Suprapubic skin (tissue), 4 donors: Measurements from ENCODE around the gene ARID4B. TPM values are rescaled to one million over a fixed set of nuclear protein-coding genes. Genes with fewer than 3 reads are reported as not detected.

Experiments used
- DNase-seq, 2 donors: peaks; one replicate each; pipeline ENCODE4 v3.0.0-alpha.2; 2019; ENCODE audit warnings: low spot score in 2 of 2
- H3K27ac ChIP-seq: fragments of 200-600 bp; sonication (generic); one replicate; pipeline ENCODE4 v1.5.1; 2019
- H3K27me3 ChIP-seq: fragments of 200-600 bp; sonication (generic); one replicate; pipeline ENCODE4 v1.5.1; 2019
- H3K36me3 ChIP-seq: fragments of 200-600 bp; sonication (generic); one replicate; pipeline ENCODE4 v1.5.1; 2019
- H3K4me1 ChIP-seq: fragments of 200-600 bp; sonication (generic); one replicate; pipeline ENCODE4 v1.5.1; 2019
- H3K4me3 ChIP-seq: fragments of 200-600 bp; sonication (generic); one replicate; pipeline ENCODE4 v1.5.1; 2019; ENCODE audit warnings: mild to moderate bottlenecking
- H3K9me3 ChIP-seq: fragments of 200-600 bp; sonication (generic); one replicate; pipeline ENCODE4 v1.5.1; 2019
- CTCF ChIP-seq, 2 donors: fragments of 200-600 bp in 1 of 2; fragments of 450-650 bp in 1 of 2; sonication (generic) in 1 of 2; IDR thresholded peaks; one replicate each; pipeline ENCODE4 v1.5.1; 2016 to 2019; ENCODE audit warnings: antibody characterized with exemption in 2 of 2, mild to moderate bottlenecking in 1 of 2, moderate library complexity in 1 of 2
- EP300 ChIP-seq: sonication (generic); formaldehyde crosslinking; IDR thresholded peaks from one replicate; pipeline ENCODE4 v1.6.1; 2017; ENCODE audit warnings: antibody characterized with exemption
- POLR2A ChIP-seq, 2 donors: fragments of 450-650 bp; IDR thresholded peaks; one replicate each; pipeline ENCODE4 v1.6.1; 2017; ENCODE audit warnings: antibody characterized with exemption in 2 of 2, mild to moderate bottlenecking in 2 of 2, moderate library complexity in 2 of 2
- POLR2AphosphoS5 ChIP-seq, 3 donors: sonication (generic); formaldehyde crosslinking; IDR thresholded peaks; one replicate each; pipeline ENCODE4 v1.6.1; 2017; ENCODE audit warnings: antibody characterized with exemption in 3 of 3
- WGBS: methylation state at CpG from one replicate; pipeline ENCODE4 v1.1.5; 2018; 5-methylcytosine and 5-hydroxymethylcytosine counted together
- total RNA-seq, 4 donors: library from RNA; depleted of rRNA; stranded (reverse); fragments of >200 nt; gene quantifications; one replicate each; pipeline ENCODE4 v1.1.0, GENCODE V29; 2016

The ARID4B gene
- total RNA-seq, 4 donors from 2014 or later = 21.4 to 62.7 (median 31.8) TPM

GRCh38 chr1:235351441-235351840 is 23.5 kb upstream of the ARID4B start:
- no peaks in the 10 kb centered on the region for H3K4me1 ChIP-seq
- TF ChIP-seq POLR2A (IDR thresholded peaks at IDR 0.05) (no peak), CTCF (IDR thresholded peaks at IDR 0.05) (no peak), POLR2AphosphoS5 (IDR thresholded peaks at IDR 0.05) (no peak), EP300 (no peak)
- 94% methylated on average over 3 of the region's 3 CpGs for WGBS
- no peaks in the 10 kb centered on the region for H3K36me3 ChIP-seq
- H3K27ac ChIP-seq = no peak overlapping the region
- no peak for DNase-seq
- H3K9me3 ChIP-seq = no peaks in the 10 kb centered on the region
- no peaks in the 10 kb centered on the region for H3K27me3 ChIP-seq
- no peak overlapping the region for H3K4me3 ChIP-seq

- Histone ChIP-seq H3K36me3 (peaks cover 31% of the 10 kb centered on the region), H3K9me3 (no peaks in the 10 kb centered on the region), H3K27ac (no peak overlapping the region), H3K4me1 (no peaks in the 10 kb centered on the region), H3K4me3 (no peak overlapping the region), H3K27me3 (no peaks in the 10 kb centered on the region)
- TF ChIP-seq EP300 (no peak), POLR2AphosphoS5 (IDR thresholded peaks at IDR 0.05) (no peak), POLR2A (IDR thresholded peaks at IDR 0.05) (no peak)
- WGBS = 90% methylated on average over 5 of the region's 5 CpGs
- no peak for DNase-seq
Measured at GRCh38 chr1:235343726-235344125, 15.7 kb upstream of the ARID4B start.

- 92% methylated on average over 3 of the region's 3 CpGs for WGBS
- H3K36me3 ChIP-seq = peaks cover 42% of the 10 kb centered on the region
Measured at GRCh38 chr1:235342471-235342870, 14.5 kb upstream of the ARID4B start.

GRCh38 chr1:235342039-235342438 is 14.1 kb upstream of the ARID4B start:
- Histone ChIP-seq H3K27ac (no peak overlapping the region), H3K27me3 (no peaks in the 10 kb centered on the region), H3K4me3 (no peak overlapping the region), H3K36me3 (peaks cover 46% of the 10 kb centered on the region), H3K9me3 (no peaks in the 10 kb centered on the region), H3K4me1 (no peaks in the 10 kb centered on the region)
- WGBS = 64% methylated on average over 6 of the region's 6 CpGs
- no peak for TF ChIP-seq CTCF (IDR thresholded peaks at IDR 0.05)
- TF ChIP-seq POLR2A (IDR thresholded peaks at IDR 0.05) = no peak
- TF ChIP-seq POLR2AphosphoS5 (IDR thresholded peaks at IDR 0.05) = no peak
- TF ChIP-seq EP300 = no peak
- DNase-seq = no peak

More at GRCh38 chr1:235342471-235342870, 14.5 kb upstream of the ARID4B start:
- Histone ChIP-seq H3K9me3 (no peaks in the 10 kb centered on the region), H3K4me3 (no peak overlapping the region), H3K27me3 (no peaks in the 10 kb centered on the region), H3K27ac (no peak overlapping the region), H3K4me1 (no peaks in the 10 kb centered on the region)
- DNase-seq = no peak
- TF ChIP-seq POLR2AphosphoS5 (IDR thresholded peaks at IDR 0.05) (no peak), EP300 (no peak), POLR2A (IDR thresholded peaks at IDR 0.05) (no peak), CTCF (IDR thresholded peaks at IDR 0.05) (no peak)

- Histone ChIP-seq H3K4me1 (no peaks in the 10 kb centered on the region), H3K4me3 (no peak overlapping the region), H3K27ac (no peak overlapping the region), H3K27me3 (no peaks in the 10 kb centered on the region), H3K9me3 (no peaks in the 10 kb centered on the region), H3K36me3 (peaks cover 52% of the 10 kb centered on the region)
- 62% methylated on average over 1 of the region's 1 CpG for whole genome bisulfite sequencing
- DNase-seq = no peak
- TF ChIP-seq POLR2AphosphoS5 (IDR thresholded peaks at IDR 0.05) = no peak
- no peak for TF ChIP-seq POLR2A (IDR thresholded peaks at IDR 0.05)
- TF ChIP-seq CTCF (IDR thresholded peaks at IDR 0.05) = no peak
- no peak for TF ChIP-seq EP300
Measured at GRCh38 chr1:235341334-235341733, 13.4 kb upstream of the ARID4B start.

- Histone ChIP-seq H3K9me3 (no peaks in the 10 kb centered on the region), H3K4me3 (no peak overlapping the region), H3K4me1 (no peaks in the 10 kb centered on the region), H3K36me3 (peaks cover 54% of the 10 kb centered on the region), H3K27me3 (no peaks in the 10 kb centered on the region), H3K27ac (no peak overlapping the region)
- no peak for TF ChIP-seq POLR2A (IDR thresholded peaks at IDR 0.05)
- TF ChIP-seq EP300 = no peak
- TF ChIP-seq POLR2AphosphoS5 (IDR thresholded peaks at IDR 0.05) = no peak
- no peak for TF ChIP-seq CTCF (IDR thresholded peaks at IDR 0.05)
- no peak for DNase-seq
- WGBS = 81% methylated on average over 8 of the region's 8 CpGs
Measured at GRCh38 chr1:235339746-235340145, 11.8 kb upstream of the ARID4B start.
